ENCODE results near the gene DCTD.

The DCTD gene

GRCh38 chr4:182897601-182898478 is 19.3 kb downstream of the DCTD start:
- Histone ChIP-seq H3K79me2 (ENCODE audit: insufficient read depth, low read length) (no peaks in the 10 kb centered on the region), H3K9me3 (ENCODE audit: insufficient read depth, low read length) (no peaks in the 10 kb centered on the region), H3K27ac (ENCODE audit: low read depth, low read length) (no peak overlapping the region), H3K4me2 (ENCODE audit: low read depth, low read length, poor library complexity, severe bottlenecking) (no peak overlapping the region), H2AFZ (ENCODE audit: low read depth, low read length, severe bottlenecking) (no peak overlapping the region), H3K9ac (ENCODE audit: low read length) (no peak overlapping the region), H3F3A (ENCODE audit: insufficient read depth) (no peaks in the 10 kb centered on the region), H4K20me1 (ENCODE audit: low read depth, low read length) (no peaks in the 10 kb centered on the region), H3K9me2 (replicated peaks; ENCODE audit: insufficient read depth, low read length) (no peaks in the 10 kb centered on the region), H3K4me3 (ENCODE audit: insufficient read depth, low read length, poor library complexity, severe bottlenecking) (no peak overlapping the region), H3K36me3 (ENCODE audit: low read length) (no peaks in the 10 kb centered on the region), H3K27me3 (ENCODE audit: low read length) (no peaks in the 10 kb centered on the region)
- TF ChIP-seq EZH2phosphoT487 (conservative IDR thresholded peaks at IDR 0.05; ENCODE audit: low read length) (no peak), CTCF (IDR thresholded peaks at IDR 0.05; ENCODE audit: insufficient read depth, low read length, poor library complexity, severe bottlenecking) (no peak)

GRCh38 chr4:182896421-182896820 is 20.8 kb downstream of the DCTD start:
- Histone ChIP-seq H2AFZ (ENCODE audit: low read depth, low read length, severe bottlenecking) (no peak overlapping the region), H3K9me3 (ENCODE audit: insufficient read depth, low read length) (no peaks in the 10 kb centered on the region), H3K36me3 (ENCODE audit: low read length) (no peaks in the 10 kb centered on the region), H4K20me1 (ENCODE audit: low read depth, low read length) (no peaks in the 10 kb centered on the region), H3K4me3 (ENCODE audit: insufficient read depth, low read length, poor library complexity, severe bottlenecking) (no peak overlapping the region), H3K27ac (ENCODE audit: low read depth, low read length) (no peak overlapping the region), H3K9ac (ENCODE audit: low read length) (no peak overlapping the region), H3F3A (ENCODE audit: insufficient read depth) (no peaks in the 10 kb centered on the region), H3K4me2 (ENCODE audit: low read depth, low read length, poor library complexity, severe bottlenecking) (no peak overlapping the region), H3K27me3 (ENCODE audit: low read length) (no peaks in the 10 kb centered on the region), H3K79me2 (ENCODE audit: insufficient read depth, low read length) (no peaks in the 10 kb centered on the region), H3K9me2 (replicated peaks; ENCODE audit: insufficient read depth, low read length) (no peaks in the 10 kb centered on the region)
- TF ChIP-seq EZH2phosphoT487 (conservative IDR thresholded peaks at IDR 0.05; ENCODE audit: low read length), result no peak
- TF ChIP-seq CTCF (IDR thresholded peaks at IDR 0.05; ENCODE audit: insufficient read depth, low read length, poor library complexity, severe bottlenecking), result no peak

GRCh38 chr4:182895791-182896292 is 21.3 kb downstream of the DCTD start:
- no peaks in the 10 kb centered on the region for H3K79me2 ChIP-seq (ENCODE audit: insufficient read depth, low read length)
- no peak overlapping the region for H3K4me3 ChIP-seq (ENCODE audit: insufficient read depth, low read length, poor library complexity, severe bottlenecking)
- no peaks in the 10 kb centered on the region for H3K36me3 ChIP-seq (ENCODE audit: low read length)
- H3F3A ChIP-seq (ENCODE audit: insufficient read depth), result no peaks in the 10 kb centered on the region
- no peaks in the 10 kb centered on the region for H4K20me1 ChIP-seq (ENCODE audit: low read depth, low read length)
- no peak overlapping the region for H3K4me2 ChIP-seq (ENCODE audit: low read depth, low read length, poor library complexity, severe bottlenecking)
- H3K9me3 ChIP-seq (ENCODE audit: insufficient read depth, low read length), result no peaks in the 10 kb centered on the region
- H3K27ac ChIP-seq (ENCODE audit: low read depth, low read length), result no peak overlapping the region
- no peak overlapping the region for H3K9ac ChIP-seq (ENCODE audit: low read length)
- no peaks in the 10 kb centered on the region for H3K9me2 ChIP-seq (replicated peaks; ENCODE audit: insufficient read depth, low read length)
- TF ChIP-seq EZH2phosphoT487 (conservative IDR thresholded peaks at IDR 0.05; ENCODE audit: low read length), result no peak
- TF ChIP-seq CTCF (IDR thresholded peaks at IDR 0.05; ENCODE audit: insufficient read depth, low read length, poor library complexity, severe bottlenecking), result no peak
- H2AFZ ChIP-seq (ENCODE audit: low read depth, low read length, severe bottlenecking), result no peak overlapping the region
- no peaks in the 10 kb centered on the region for H3K27me3 ChIP-seq (ENCODE audit: low read length)

Data from SU-DHL-6 (cell line).